Measurements from ENCODE around the gene CASP8. TPM values are rescaled to one million over a fixed set of nuclear protein-coding genes. Genes with fewer than 3 reads are reported as not detected.
A peak's percentile ranks its signal among the peaks of the same experiment; 100 is the strongest.
"Not testable (repeated sequence)": the region's sequence is repeated elsewhere in the genome, so short reads cannot be mapped to it uniquely, and the experiment has no call there.

Gene CASP8
- total RNA-seq, 2 experiments from 2014 or later, result 36.2 to 37.9 TPM

- H3K36me3 Mint-ChIP-seq, result peaks cover 35% of the 10 kb centered on the region
- H3K27ac Mint-ChIP-seq, result peak overlapping the region; percentile 96
- DNase-seq, result no peak
- H3K9me3 Mint-ChIP-seq, result peaks cover 4% of the 10 kb centered on the region
- no peaks in the 10 kb centered on the region for H3K27me3 Mint-ChIP-seq
- H3K4me1 Mint-ChIP-seq, result peaks cover 54% of the 10 kb centered on the region
- peak overlapping the region; percentile 95 for H3K4me3 Mint-ChIP-seq
Observed at GRCh38 chr2:201234663-201235135, 25.6 kb upstream of the CASP8 start.

GRCh38 chr2:201235860-201236811 lies 24.2 kb upstream of the CASP8 start:
- H3K4me1 Mint-ChIP-seq, result peaks cover 49% of the 10 kb centered on the region
- peak overlapping the region; percentile 95 for H3K4me3 Mint-ChIP-seq
- H3K27ac Mint-ChIP-seq, result peak overlapping the region; percentile 89
- H3K9me3 Mint-ChIP-seq, result peaks cover 16% of the 10 kb centered on the region
- H3K36me3 Mint-ChIP-seq, result peaks cover 45% of the 10 kb centered on the region
- no peak for DNase-seq
- H3K27me3 Mint-ChIP-seq, result no peaks in the 10 kb centered on the region

- DNase-seq, result no peak
- H3K36me3 Mint-ChIP-seq, result peaks cover 59% of the 10 kb centered on the region
- no peaks in the 10 kb centered on the region for H3K27me3 Mint-ChIP-seq
- no peak overlapping the region for H3K4me3 Mint-ChIP-seq
- peaks cover 40% of the 10 kb centered on the region for H3K4me1 Mint-ChIP-seq
- H3K9me3 Mint-ChIP-seq, result peaks cover 21% of the 10 kb centered on the region
- peak overlapping the region; percentile 61 for H3K27ac Mint-ChIP-seq
Observed at GRCh38 chr2:201237486-201238123, 22.7 kb upstream of the CASP8 start.

- DNase-seq, H3K27me3 Mint-ChIP-seq, H3K4me3 Mint-ChIP-seq: not testable (repeated sequence)
- H3K27ac Mint-ChIP-seq, result peak overlapping the region; percentile 49
- peaks cover 44% of the 10 kb centered on the region for H3K4me1 Mint-ChIP-seq
- H3K36me3 Mint-ChIP-seq, result peaks cover 64% of the 10 kb centered on the region
- H3K9me3 Mint-ChIP-seq, result peaks cover 21% of the 10 kb centered on the region
Observed at GRCh38 chr2:201239167-201239935, 21.0 kb upstream of the CASP8 start.

- Mint-ChIP-seq H3K9me3 (peaks cover 21% of the 10 kb centered on the region), H3K4me3 (no peak overlapping the region), H3K27me3 (no peaks in the 10 kb centered on the region), H3K4me1 (peaks cover 35% of the 10 kb centered on the region), H3K36me3 (peaks cover 51% of the 10 kb centered on the region), H3K27ac (peak overlapping the region; percentile 15)
- DNase-seq, result no peak
Observed at GRCh38 chr2:201242571-201243277, 17.6 kb upstream of the CASP8 start.

GRCh38 chr2:201244829-201245228 lies 15.5 kb upstream of the CASP8 start:
- peaks cover 17% of the 10 kb centered on the region for H3K9me3 Mint-ChIP-seq
- no peak overlapping the region for H3K4me3 Mint-ChIP-seq
- peaks cover 33% of the 10 kb centered on the region for H3K4me1 Mint-ChIP-seq
- H3K27ac Mint-ChIP-seq, result no peak overlapping the region
- H3K27me3 Mint-ChIP-seq, result no peaks in the 10 kb centered on the region
- no peak for DNase-seq
- H3K36me3 Mint-ChIP-seq, result peaks cover 46% of the 10 kb centered on the region

- no peaks in the 10 kb centered on the region for H3K27me3 Mint-ChIP-seq
- peaks cover 15% of the 10 kb centered on the region for H3K9me3 Mint-ChIP-seq
- no peak for DNase-seq
- peak overlapping the region; percentile 59 for H3K27ac Mint-ChIP-seq
- H3K36me3 Mint-ChIP-seq, result peaks cover 45% of the 10 kb centered on the region
- H3K4me1 Mint-ChIP-seq, result peaks cover 38% of the 10 kb centered on the region
- H3K4me3 Mint-ChIP-seq, result no peak overlapping the region
Observed at GRCh38 chr2:201246280-201246679, 14.1 kb upstream of the CASP8 start.

GRCh38 chr2:201248288-201248844 lies 12.0 kb upstream of the CASP8 start:
- Mint-ChIP-seq H3K4me1 (peaks cover 45% of the 10 kb centered on the region), H3K27me3 (no peaks in the 10 kb centered on the region), H3K27ac (no peak overlapping the region), H3K4me3 (no peak overlapping the region), H3K9me3 (peaks cover 18% of the 10 kb centered on the region), H3K36me3 (peaks cover 47% of the 10 kb centered on the region)
- DNase-seq, result no peak

- Mint-ChIP-seq H3K36me3 (peaks cover 46% of the 10 kb centered on the region), H3K4me3 (no peak overlapping the region), H3K27ac (no peak overlapping the region), H3K4me1 (peaks cover 47% of the 10 kb centered on the region), H3K27me3 (no peaks in the 10 kb centered on the region), H3K9me3 (peaks cover 18% of the 10 kb centered on the region)
- DNase-seq, result no peak
Observed at GRCh38 chr2:201249889-201250288, 10.4 kb upstream of the CASP8 start.

- Mint-ChIP-seq H3K27ac (no peak overlapping the region), H3K27me3 (no peaks in the 10 kb centered on the region), H3K36me3 (peaks cover 51% of the 10 kb centered on the region), H3K4me1 (peaks cover 52% of the 10 kb centered on the region), H3K9me3 (peaks cover 18% of the 10 kb centered on the region), H3K4me3 (no peak overlapping the region)
- DNase-seq, result no peak
Observed at GRCh38 chr2:201250741-201251140, 9.6 kb upstream of the CASP8 start.

- H3K27ac Mint-ChIP-seq, result peak overlapping the region; percentile 74
- peaks cover 18% of the 10 kb centered on the region for H3K9me3 Mint-ChIP-seq
- peaks cover 70% of the 10 kb centered on the region for H3K4me1 Mint-ChIP-seq
- H3K4me3 Mint-ChIP-seq, result no peak overlapping the region
- H3K36me3 Mint-ChIP-seq, result peaks cover 55% of the 10 kb centered on the region
- no peaks in the 10 kb centered on the region for H3K27me3 Mint-ChIP-seq
- no peak for DNase-seq
Observed at GRCh38 chr2:201254081-201254730, 6.1 kb upstream of the CASP8 start.

- H3K36me3 Mint-ChIP-seq, result peaks cover 47% of the 10 kb centered on the region
- no peaks in the 10 kb centered on the region for H3K27me3 Mint-ChIP-seq
- H3K4me1 Mint-ChIP-seq, result peaks cover 75% of the 10 kb centered on the region
- no peak for DNase-seq
- peak overlapping the region; percentile 34 for H3K27ac Mint-ChIP-seq
- H3K9me3 Mint-ChIP-seq, result peaks cover 12% of the 10 kb centered on the region
- H3K4me3 Mint-ChIP-seq, result no peak overlapping the region
Observed at GRCh38 chr2:201255408-201256033, 4.8 kb upstream of the CASP8 start.

- Mint-ChIP-seq H3K4me3 (no peak overlapping the region), H3K36me3 (peaks cover 45% of the 10 kb centered on the region), H3K4me1 (peaks cover 71% of the 10 kb centered on the region), H3K27ac (peak overlapping the region; percentile 34), H3K27me3 (no peaks in the 10 kb centered on the region), H3K9me3 (peaks cover 8% of the 10 kb centered on the region)
- no peak for DNase-seq
Observed at GRCh38 chr2:201256082-201256481, 4.3 kb upstream of the CASP8 start.
